Activated gamma-delta T cell treated with Interleukin-2 at 50 U/mL for 16 hours (primary cell): ENCODE results near the gene FBLN7.
"Not testable (repeated sequence)": the region's sequence is repeated elsewhere in the genome, so short reads cannot be mapped to it uniquely, and the experiment has no call there.

Experiments
- DNase-seq: peaks from one replicate; pipeline ENCODE4 v3.0.0-alpha.2; 2020

The FBLN7 gene

GRCh38 chr2:112187805-112188596 lies 49.8 kb downstream of the FBLN7 start:
- DNase-seq, result peak; percentile 73

DNA sequence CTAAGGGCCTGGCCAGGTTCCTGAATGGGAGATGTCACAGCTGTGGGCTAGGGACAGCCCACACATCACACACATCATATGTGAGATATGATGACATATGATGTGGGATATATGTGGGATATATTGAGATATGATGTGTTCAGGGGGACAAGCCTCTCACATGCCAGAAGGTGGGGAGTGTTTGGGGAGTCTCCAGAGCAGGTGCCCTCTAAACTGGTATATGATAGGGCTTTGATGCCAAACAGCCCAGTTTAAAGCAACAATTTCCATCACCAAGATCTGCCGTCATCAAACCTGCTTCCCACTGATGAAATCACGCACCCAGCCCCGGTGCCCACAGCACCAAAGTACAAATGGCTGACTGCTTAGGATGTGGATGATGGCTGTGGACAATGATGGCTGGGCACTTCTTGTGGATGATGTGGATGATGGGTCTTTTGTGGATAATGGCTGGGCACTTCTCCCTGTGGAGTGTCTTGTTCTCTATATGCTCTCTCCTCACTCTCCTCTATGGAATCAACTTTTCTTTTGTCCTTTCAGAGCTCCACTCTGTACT lies 50.9 kb downstream of the FBLN7 start:
- no peak for DNase-seq

DNA sequence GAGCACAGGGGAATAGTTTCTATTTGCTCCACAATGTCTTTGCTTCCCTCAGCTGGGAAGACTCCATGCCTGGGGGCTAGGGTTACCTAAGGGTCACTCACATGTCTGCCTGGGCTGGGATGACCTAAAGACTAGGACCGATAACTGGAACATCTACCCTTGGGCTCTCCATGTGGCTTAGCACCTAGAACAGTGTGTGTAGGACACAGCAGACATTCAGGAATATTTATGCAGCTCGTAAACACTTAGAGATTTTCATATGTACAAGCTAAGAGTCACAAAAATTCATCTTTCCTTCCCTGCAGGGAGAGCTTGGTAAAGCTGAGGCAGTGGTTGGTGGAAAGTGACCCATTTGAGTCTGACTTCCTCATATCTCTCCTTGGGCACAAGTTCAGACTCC lies 55.8 kb downstream of the FBLN7 start:
- no peak for DNase-seq

GRCh38 chr2:112194482-112194881 lies 56.3 kb downstream of the FBLN7 start:
- DNase-seq, result no peak

DNA sequence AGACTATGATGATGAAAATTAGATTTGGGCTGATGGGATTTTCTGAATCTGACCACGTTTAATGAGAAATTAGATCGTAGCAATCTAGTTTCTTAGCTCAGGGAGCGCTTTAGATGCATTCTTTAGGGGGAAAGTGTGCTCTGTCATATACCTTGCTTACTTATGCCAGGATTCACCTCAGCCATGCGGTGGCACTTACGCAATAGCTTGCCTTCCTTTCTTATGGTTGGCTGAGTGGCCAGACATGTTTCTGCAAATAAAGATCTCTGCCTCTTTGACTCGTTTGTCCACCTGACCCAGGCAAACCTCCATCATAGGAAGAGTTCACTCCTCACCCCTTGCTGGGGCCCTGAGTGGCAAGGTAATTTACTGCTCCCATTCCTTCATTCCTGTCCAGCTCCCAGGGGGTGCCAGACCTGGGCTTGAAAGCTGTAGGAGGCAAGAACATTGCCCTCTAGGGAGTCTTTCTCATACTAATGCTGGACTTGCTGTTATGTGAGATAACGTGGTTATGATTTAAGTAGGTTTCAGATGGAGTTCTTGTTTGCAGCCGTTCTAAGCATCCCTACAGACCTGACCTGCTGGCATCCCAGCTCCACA lies 57.1 kb downstream of the FBLN7 start:
- DNase-seq, result no peak

- DNase-seq, result no peak
Observed at GRCh38 chr2:112195950-112196349, 57.8 kb downstream of the FBLN7 start.

GRCh38 chr2:112197868-112198267 lies 59.7 kb downstream of the FBLN7 start:
- DNase-seq, result no peak

GRCh38 chr2:112198780-112199179 lies 60.6 kb downstream of the FBLN7 start:
- DNase-seq, result no peak

DNA sequence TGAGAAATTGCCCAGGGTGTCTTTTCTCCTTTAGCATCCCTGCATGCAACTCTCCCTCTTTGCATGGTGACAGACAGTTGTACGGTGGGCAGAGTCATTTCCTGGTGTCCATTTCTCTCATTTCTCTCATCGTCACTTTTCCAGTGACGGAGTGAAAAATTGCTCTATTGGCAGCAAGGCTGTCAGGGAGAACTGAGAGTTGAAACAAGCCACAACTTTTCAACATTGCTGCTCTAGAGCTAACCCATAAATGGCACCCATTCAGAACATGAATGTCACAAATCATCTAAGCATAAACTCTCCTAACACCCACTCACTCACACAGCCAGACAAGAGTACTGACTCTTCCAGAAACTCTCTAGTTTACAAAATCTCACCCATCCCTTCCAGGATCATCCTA lies 61.0 kb downstream of the FBLN7 start:
- no peak for DNase-seq

GRCh38 chr2:112201696-112202430 lies 63.7 kb downstream of the FBLN7 start:
- no peak for DNase-seq

DNA sequence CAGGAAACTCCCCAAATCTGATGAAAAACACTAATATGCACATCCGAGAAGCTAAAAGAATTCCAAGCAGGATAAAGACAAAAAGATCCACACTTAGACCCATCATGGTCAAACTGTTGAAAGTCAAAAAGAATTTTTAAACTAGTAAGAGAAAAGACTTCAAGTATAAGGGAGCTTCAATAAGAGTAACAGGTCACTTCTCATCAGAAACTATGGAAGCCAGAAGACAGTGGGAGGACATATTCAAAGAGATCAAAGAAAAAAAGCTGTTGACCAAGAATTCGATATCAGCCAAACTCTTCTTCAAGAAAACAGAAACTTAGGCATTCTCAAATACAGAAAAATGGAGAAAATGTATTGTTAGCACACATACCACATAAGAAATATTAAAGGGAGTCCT lies 66.2 kb downstream of the FBLN7 start:
- no peak for DNase-seq

DNA sequence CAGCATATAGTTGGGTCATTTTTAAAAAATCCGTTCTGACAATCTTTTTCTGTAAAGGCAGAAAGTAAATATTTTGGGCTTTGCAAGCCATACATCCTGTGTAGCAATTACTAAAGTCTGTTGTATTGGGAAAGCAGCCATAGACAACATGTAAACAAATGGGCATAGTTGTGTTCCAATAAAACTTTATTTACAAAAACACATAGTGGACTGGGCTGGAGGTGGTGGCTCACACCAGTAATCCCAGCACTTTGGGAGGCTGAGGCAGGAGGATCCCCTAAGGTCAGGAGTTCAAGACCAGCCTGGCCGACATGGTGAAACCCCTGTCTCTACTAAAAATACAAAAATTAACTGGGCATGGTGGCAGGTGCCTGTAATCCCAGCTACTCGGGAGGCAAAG lies 69.7 kb downstream of the FBLN7 start:
- DNase-seq, result not testable (repeated sequence)

DNA sequence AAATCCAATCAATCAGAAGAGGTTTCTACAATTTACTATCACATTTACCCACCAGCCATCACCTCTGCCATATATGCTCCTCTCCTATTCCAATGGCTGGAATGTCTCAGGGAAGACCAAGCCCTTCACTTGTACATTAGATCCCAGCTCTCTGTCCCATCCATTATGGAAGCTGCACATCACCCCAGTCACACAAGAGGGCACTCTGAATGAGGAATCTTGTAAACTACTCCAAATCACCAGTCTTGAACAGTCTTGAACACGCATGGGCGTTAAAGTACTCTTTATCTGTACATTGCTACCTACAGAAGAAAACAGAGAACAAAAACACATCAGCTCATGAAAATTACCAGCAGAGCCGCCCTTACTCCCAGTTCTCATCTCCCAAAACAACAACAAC lies 78.0 kb downstream of the FBLN7 start:
- DNase-seq, result no peak

- no peak for DNase-seq
Observed at GRCh38 chr2:112217854-112218253, 79.7 kb downstream of the FBLN7 start.

- no peak for DNase-seq
Observed at GRCh38 chr2:112220186-112220585, 82.0 kb downstream of the FBLN7 start.

GRCh38 chr2:112220831-112221230 lies 82.6 kb downstream of the FBLN7 start:
- no peak for DNase-seq

DNA sequence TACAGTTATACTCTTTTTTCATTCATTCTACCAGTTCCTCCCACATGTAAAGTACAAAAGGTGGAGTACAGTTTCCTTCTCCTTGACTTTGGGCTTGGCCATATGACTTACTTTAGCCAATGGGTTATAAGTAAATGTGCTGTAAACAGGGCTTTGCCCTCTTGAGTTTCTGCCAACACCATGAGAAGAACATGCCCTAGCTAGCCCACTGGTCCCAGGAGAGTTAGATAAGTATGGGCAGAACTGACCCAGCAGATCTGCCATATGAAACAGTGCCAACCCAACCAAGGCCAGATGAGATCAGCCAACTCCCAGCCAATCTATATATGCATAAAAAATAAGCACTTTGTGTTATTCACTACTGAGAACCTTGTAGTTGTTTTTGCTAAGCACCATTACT lies 91.2 kb downstream of the FBLN7 start:
- no peak for DNase-seq

DNA sequence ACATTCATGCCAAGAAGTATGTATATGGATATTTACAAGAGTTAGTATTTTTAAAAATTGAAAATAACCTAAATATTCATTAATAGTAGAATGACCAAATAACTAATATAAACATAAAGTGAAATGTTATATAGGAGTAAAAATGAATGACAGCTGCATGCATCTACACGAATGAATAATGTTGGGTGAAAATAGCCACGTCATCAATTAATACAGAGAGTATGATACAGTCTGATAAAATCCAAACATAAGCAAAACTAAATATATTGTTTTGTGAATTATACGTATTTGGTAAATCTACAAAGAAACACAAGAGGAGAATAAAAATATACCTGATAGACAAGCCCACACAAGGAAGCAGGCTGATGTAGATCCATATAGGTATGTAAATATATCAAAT lies 92.2 kb downstream of the FBLN7 start:
- DNase-seq, result no peak
